NCI-H2196 (cell line): ENCODE results near the gene ECM2.
A peak's percentile ranks its signal among the peaks of the same experiment; 100 is the strongest.

Source experiments
- DNase-seq: peaks from one replicate; lab custom pipeline; 2025; ENCODE audit not compliant: unreplicated experiment; lab: John Stamatoyannopoulos, UW

ECM2 gene

GRCh38 chr9:92501671-92502393 is 34.0 kb downstream of the ECM2 start:
- peak; percentile 22 for DNase-seq

- DNase-seq, result no peak
Observed at GRCh38 chr9:92500725-92501124, 35.1 kb downstream of the ECM2 start.

- no peak for DNase-seq
Observed at GRCh38 chr9:92499701-92500100, 36.1 kb downstream of the ECM2 start.

DNA sequence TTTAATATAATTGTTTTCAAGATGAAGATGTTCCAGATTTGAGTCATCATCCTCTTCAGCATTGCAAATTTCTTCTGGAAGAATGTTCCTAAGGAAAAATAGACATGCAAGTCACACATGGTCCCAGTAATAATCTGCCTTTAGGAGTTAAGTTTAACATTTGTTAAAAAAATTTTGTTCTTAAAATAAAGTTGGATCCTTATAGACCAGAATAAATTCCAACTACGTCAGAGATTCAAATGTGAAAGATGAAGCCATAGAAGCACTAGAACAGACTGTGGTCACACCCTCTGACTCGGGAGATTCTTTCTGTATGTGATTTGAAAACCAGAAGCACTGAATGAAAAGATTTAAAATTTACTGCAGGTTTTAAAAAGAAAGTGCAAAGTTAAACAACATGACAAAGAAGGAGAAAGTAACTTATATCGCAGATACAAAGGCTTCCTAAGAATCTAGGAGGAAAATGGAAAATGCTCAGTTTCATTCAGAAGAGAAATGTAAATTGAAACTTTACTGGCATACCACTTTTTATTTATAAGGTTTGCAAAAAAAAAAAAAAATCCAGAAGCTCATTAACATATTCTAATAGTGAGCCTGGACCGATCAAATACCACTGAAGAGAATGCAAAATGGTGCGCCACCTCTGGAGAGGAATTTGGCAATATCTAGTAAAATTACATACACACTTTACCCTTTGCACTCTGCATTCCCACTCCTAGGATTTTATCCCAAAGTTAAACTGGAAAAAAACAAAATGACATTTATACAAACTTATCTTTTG is 39.2 kb downstream of the ECM2 start:
- no peak for DNase-seq

DNA sequence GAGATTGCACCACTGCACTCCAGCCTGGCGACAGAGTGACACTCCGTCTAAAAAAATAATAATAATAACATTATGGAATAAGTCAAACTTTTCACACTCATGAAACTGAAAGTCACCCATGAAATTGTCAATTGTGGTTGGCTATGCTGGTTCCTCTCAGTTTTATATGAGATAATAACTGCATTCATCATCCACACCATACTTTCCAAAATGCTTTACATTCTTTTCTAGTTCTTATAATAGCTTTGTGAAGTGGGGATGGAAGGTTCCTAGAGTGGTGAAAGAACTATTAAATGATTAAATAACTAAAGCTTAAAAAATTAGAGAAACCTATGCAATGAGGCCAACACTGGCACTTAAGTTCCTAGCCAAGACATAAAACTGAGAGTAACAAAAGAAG is 40.9 kb downstream of the ECM2 start:
- no peak for DNase-seq

- DNase-seq, result no peak
Observed at GRCh38 chr9:92493749-92494387, 41.9 kb downstream of the ECM2 start.

GRCh38 chr9:92492781-92493401 is 42.9 kb downstream of the ECM2 start:
- no peak for DNase-seq

GRCh38 chr9:92488681-92489550 is 46.9 kb downstream of the ECM2 start:
- DNase-seq, result no peak

- DNase-seq, result no peak
Observed at GRCh38 chr9:92486371-92486770, 49.4 kb downstream of the ECM2 start.

GRCh38 chr9:92484563-92484962 is 51.2 kb downstream of the ECM2 start:
- no peak for DNase-seq

- DNase-seq, result no peak
Observed at GRCh38 chr9:92483627-92484545, 51.9 kb downstream of the ECM2 start.

GRCh38 chr9:92482805-92483204 is 53.0 kb downstream of the ECM2 start:
- DNase-seq, result no peak

DNA sequence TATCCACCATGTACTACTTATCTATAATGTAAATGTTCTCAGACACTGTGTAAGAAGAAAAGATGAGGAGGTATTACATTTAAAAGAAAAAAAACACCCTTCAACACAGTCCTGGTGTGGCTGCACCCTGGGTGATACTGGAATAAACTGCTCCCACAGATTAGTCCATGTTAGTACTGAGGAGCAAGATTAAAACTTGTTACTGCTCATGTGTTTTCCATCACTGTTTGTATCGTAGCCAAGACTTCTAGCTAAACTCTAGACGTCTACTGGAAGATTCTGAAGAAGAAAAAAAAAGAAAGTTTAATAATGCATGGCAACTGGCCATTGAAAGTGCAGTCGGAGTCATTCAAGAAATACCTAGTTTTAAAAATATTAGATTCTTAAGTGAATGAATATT is 53.5 kb downstream of the ECM2 start, which contains the start of gene ASPN:
ASPN (minus strand) TSS at position 178 of the 400 bp plus-strand sequence.
- DNase-seq, result no peak

GRCh38 chr9:92480986-92481633 is 54.7 kb downstream of the ECM2 start:
- no peak for DNase-seq

GRCh38 chr9:92480291-92480771 is 55.5 kb downstream of the ECM2 start:
- DNase-seq, result no peak

GRCh38 chr9:92479346-92479745 is 56.4 kb downstream of the ECM2 start:
- no peak for DNase-seq

DNA sequence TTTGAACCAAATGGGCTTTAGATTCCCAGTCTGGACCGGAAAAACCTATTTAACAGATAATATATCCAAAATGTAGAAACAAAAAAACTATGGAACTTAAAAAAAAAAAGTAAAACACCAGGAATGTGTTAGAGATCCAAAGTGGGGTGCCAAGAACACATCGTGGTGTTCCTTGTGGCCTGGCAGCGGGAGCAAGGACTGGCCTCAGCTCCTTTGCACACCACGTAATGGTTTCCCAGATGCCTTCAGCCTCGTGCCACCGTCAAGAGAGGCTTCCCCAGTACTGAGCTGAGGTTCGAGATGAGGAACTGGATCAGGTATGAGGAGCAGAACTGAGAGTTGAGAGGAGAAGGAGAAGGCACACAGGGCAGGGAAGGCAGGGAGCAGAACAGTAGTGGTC is 57.0 kb downstream of the ECM2 start:
- DNase-seq, result no peak

DNA sequence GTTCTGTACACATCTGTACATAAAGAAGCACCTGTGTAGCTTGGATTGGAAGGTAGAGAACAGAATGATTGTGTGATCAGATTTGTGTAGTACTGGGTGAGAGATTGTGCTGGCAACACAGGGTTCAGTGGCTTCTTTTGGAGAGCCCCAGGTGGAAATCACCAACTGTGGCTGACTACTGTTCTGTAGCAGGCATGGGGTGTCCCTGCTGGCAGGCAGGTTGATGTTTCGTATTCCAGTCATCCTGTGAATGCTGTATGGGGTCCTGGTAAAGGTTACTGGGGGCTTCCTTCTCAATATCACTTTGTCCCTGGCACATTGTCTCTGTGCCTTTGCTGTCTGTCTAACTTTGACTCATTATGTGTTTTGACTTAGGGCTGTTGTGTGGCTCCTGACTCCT is 58.8 kb downstream of the ECM2 start:
- no peak for DNase-seq

DNA sequence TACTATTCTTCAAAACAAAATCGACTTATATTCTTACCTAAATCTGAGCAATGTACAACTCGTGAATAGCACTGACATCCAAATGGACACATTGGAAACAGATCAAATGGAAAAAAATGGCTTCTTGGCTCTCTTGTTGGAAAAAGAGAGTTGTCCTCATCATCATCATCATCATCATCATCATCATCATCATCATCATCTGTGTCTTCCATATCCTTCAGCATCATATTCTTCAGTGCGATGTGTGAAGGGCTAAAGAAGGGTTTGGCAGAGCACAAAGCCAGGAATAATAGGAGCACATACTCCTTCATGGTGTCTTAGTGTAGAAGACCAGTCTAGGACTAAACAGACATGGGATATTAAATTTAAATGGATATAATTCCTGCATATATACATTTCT is 61.2 kb downstream of the ECM2 start:
- no peak for DNase-seq
